ENCODE results near the gene LY9. TPM values are rescaled to one million over a fixed set of nuclear protein-coding genes. Genes with fewer than 3 reads are reported as not detected.

The LY9 gene
- total and polyA plus RNA-seq, 9 of the 15 experiments (the other 6 are each of a cell fraction or from before 2014, with no cell fraction given): not detected

GRCh38 chr1:160772331-160772730, 23.6 kb upstream of the LY9 start (continued):
- TF ChIP-seq TAF1 (IDR thresholded peaks at IDR 0.05; ENCODE audit: control insufficient read depth, extremely low read depth, insufficient read depth, low read length, severe bottlenecking) (no peak), MYBL2 (IDR thresholded peaks at IDR 0.05; ENCODE audit: low read depth) (no peak), MYBL2 (CRISPR knock-in tag; IDR thresholded peaks at IDR 0.05; ENCODE audit: borderline replicate concordance) (no peak), ZNF75A (CRISPR knock-in tag; IDR thresholded peaks at IDR 0.05) (no peak)

GRCh38 chr1:160773093-160773492, 22.9 kb upstream of the LY9 start:
- peaks cover 2 to 9% of the 10 kb centered on the region in 2 experiments; a peak in 3 of 5 replicates for H3K27me3 ChIP-seq (ENCODE audit: control insufficient read depth in 2 of 2, insufficient read depth in 2 of 2, low read length in 2 of 2)
- no peak for DNase-seq (ENCODE audit: extremely low read depth in 1 of 4, low spot score in 3 of 4)
- H3K9ac ChIP-seq (ENCODE audit: insufficient read depth in 1 of 2, low read depth in 2 of 2, low read length in 2 of 2): no peak overlapping the region
- no peaks in the 10 kb centered on the region for H3K9me3 ChIP-seq (replicated peaks; ENCODE audit: control insufficient read depth, insufficient read depth, low read depth, low read length)
- no peak overlapping the region for H2AFZ ChIP-seq (ENCODE audit: low read depth, low read length)
- no peak for FAIRE-seq
- no TSS peak for BruUV-seq (replicated peaks)
- ChIA-PET CTCF (ENCODE audit: low intra/inter-chr PET ratio) (interaction anchor here (0.7 kb wide), 1 partner anchor 151 kb away, joined by 3 read pairs; no protein-coding TSS in a partner anchor), POLR2A (no interaction called here)
- intact Hi-C loops (cut with micrococcal nuclease): no loop called here
- H4K20me1 ChIP-seq (replicated peaks; ENCODE audit: control insufficient read depth, insufficient read depth, low read length): 0 out of 2 replicates have a peak, but pooled peaks cover 2% of the 10 kb centered on the region
- no peaks in the 10 kb centered on the region for H3K9me1 ChIP-seq (ENCODE audit: control insufficient read depth, insufficient read depth, low read length)
- H3K79me2 ChIP-seq (ENCODE audit: control insufficient read depth, insufficient read depth, low read length): no peaks in the 10 kb centered on the region
- H3K27ac ChIP-seq (ENCODE audit: extremely low read depth, low read depth, low read length): no peak overlapping the region
- in situ Hi-C loops (cut with MboI): no loop called here
- no peak overlapping the region for H3K4me3 ChIP-seq
- 0% methylated on average over 3 of the region's 3 CpGs for WGBS (ENCODE audit: insufficient coverage, low coverage, missing lambda C conversion rate)
- no peak for ATAC-seq
- no peaks in the 10 kb centered on the region for H3K36me3 ChIP-seq (ENCODE audit: control insufficient read depth, insufficient read depth, low read length)
- H3K4me1 ChIP-seq (replicated peaks in 1 of 2; ENCODE audit: control insufficient read depth in 2 of 2, insufficient read depth in 2 of 2, low read length in 2 of 2): peaks cover 0 to under 1% of the 10 kb centered on the region in 2 experiments; a peak in 1 of 5 replicates
- H3K4me2 ChIP-seq (ENCODE audit: insufficient read depth, low read length): no peak overlapping the region
- TF ChIP-seq ZNF57 (CRISPR knock-in tag; IDR thresholded peaks at IDR 0.05) (no peak), RHOXF2B (CRISPR knock-in tag; conservative IDR thresholded peaks at IDR 0.05) (no peak), RBM14 (IDR thresholded peaks at IDR 0.05; ENCODE audit: borderline replicate concordance, insufficient read depth, low read depth, low read length) (no peak), YY1 (IDR thresholded peaks at IDR 0.05; ENCODE audit: borderline replicate concordance in 1 of 3, control insufficient read depth in 1 of 3, extremely low read depth in 1 of 3, insufficient read depth in 3 of 3, insufficient read length in 1 of 3, insufficient replicate concordance in 2 of 3, low read depth in 1 of 3, low read length in 2 of 3) (no peak), ZNF778 (CRISPR knock-in tag; IDR thresholded peaks at IDR 0.05) (no peak), ZFP1 (CRISPR knock-in tag; IDR thresholded peaks at IDR 0.05) (no peak), BRCA1 (IDR thresholded peaks at IDR 0.05) (no peak), BRCA1 (CRISPR knock-in tag; IDR thresholded peaks at IDR 0.05) (no peak), PHF21A (IDR thresholded peaks at IDR 0.05; ENCODE audit: borderline replicate concordance, low read depth) (no peak), PML (IDR thresholded peaks at IDR 0.05; ENCODE audit: low read length) (no peak), RFX1 (IDR thresholded peaks at IDR 0.05) (no peak), ZEB2 (IDR thresholded peaks at IDR 0.05) (no peak), FOXP4 (CRISPR knock-in tag; IDR thresholded peaks at IDR 0.05; ENCODE audit: borderline replicate concordance) (no peak)
- TF ChIP-seq, protein P1, sequence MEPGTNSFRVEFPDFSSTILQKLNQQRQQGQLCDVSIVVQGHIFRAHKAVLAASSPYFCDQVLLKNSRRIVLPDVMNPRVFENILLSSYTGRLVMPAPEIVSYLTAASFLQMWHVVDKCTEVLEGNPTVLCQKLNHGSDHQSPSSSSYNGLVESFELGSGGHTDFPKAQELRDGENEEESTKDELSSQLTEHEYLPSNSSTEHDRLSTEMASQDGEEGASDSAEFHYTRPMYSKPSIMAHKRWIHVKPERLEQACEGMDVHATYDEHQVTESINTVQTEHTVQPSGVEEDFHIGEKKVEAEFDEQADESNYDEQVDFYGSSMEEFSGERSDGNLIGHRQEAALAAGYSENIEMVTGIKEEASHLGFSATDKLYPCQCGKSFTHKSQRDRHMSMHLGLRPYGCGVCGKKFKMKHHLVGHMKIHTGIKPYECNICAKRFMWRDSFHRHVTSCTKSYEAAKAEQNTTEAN (CRISPR knock-in tag; IDR thresholded peaks at IDR 0.05): no peak
- TF ChIP-seq, protein P2, sequence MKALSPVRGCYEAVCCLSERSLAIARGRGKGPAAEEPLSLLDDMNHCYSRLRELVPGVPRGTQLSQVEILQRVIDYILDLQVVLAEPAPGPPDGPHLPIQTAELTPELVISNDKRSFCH (CRISPR knock-in tag; IDR thresholded peaks at IDR 0.05): no peak
- TF ChIP-seq, protein P2 (tag; IDR thresholded peaks at IDR 0.05): no peak

Data from K562 (cell line).